22Rv1 (cell line): ENCODE measurements around the gene OVOL1.

ENCODE experiments used
- H3K27ac ChIP-seq: fragments of 450-650 bp; 2 replicates; pipeline ENCODE4 v1.5.1; 2017
- CTCF ChIP-seq: fragments of 450-650 bp; IDR thresholded peaks from 2 replicates; pipeline ENCODE4 v1.5.1; 2017; ENCODE audit warnings: mild to moderate bottlenecking
- ZFX ChIP-seq: fragments of 450-650 bp; IDR thresholded peaks from 2 replicates; pipeline ENCODE4 v1.6.1; 2017; ENCODE audit warnings: antibody characterized with exemption, borderline replicate concordance

The OVOL1 gene

GRCh38 chr11:65794570-65795510 is 8.0 kb downstream of the OVOL1 start:
- no peak overlapping the region for H3K27ac ChIP-seq
- no peak for TF ChIP-seq ZFX
- no peak for TF ChIP-seq CTCF

- TF ChIP-seq ZFX (no peak), CTCF (no peak)
- no peak overlapping the region for H3K27ac ChIP-seq
These were observed 10.1 kb downstream of the OVOL1 start for GRCh38 chr11:65796726-65797601.

- TF ChIP-seq ZFX (no peak), CTCF (no peak)
- H3K27ac ChIP-seq, result no peak overlapping the region
These were observed 10.8 kb downstream of the OVOL1 start for GRCh38 chr11:65797711-65798110.

- no peak overlapping the region for H3K27ac ChIP-seq
- no peak for TF ChIP-seq CTCF
- no peak for TF ChIP-seq ZFX
These were observed 12.0 kb downstream of the OVOL1 start for GRCh38 chr11:65798882-65799281.

- TF ChIP-seq CTCF (no peak), ZFX (no peak)
These were observed 14.5 kb downstream of the OVOL1 start for GRCh38 chr11:65801153-65801987.

GRCh38 chr11:65802841-65803240 is 16.0 kb downstream of the OVOL1 start:
- H3K27ac ChIP-seq, result no peak overlapping the region
- no peak for TF ChIP-seq ZFX
- no peak for TF ChIP-seq CTCF

More at GRCh38 chr11:65801153-65801987, 14.5 kb downstream of the OVOL1 start:
- no peak overlapping the region for H3K27ac ChIP-seq
